HCT116 (cell line): ENCODE results near the gene PRKN.

Experiments
- EZH2 ChIP-seq: fragments of 200-600 bp; sonication (generic); IDR thresholded peaks from 2 replicates; pipeline ENCODE4 v1.6.1; 2017; ENCODE audit warnings: antibody characterized with exemption, mixed run types
- EZH2phosphoT487 ChIP-seq: fragments of 200-600 bp; IDR thresholded peaks from 2 replicates; pipeline ENCODE4 v1.6.1; 2018; ENCODE audit warnings: antibody characterized with exemption, borderline replicate concordance
- JUND ChIP-seq: IDR thresholded peaks from 2 replicates; pipeline ENCODE4 v1.6.1; 2012
- POLR2A ChIP-seq: IDR thresholded peaks from 2 replicates; pipeline ENCODE4 v1.7.0; 2011; ENCODE audit warnings: borderline replicate concordance; ENCODE audit not compliant: insufficient read depth, insufficient read length; ENCODE audit errors: extremely low read depth
- POLR2AphosphoS5 ChIP-seq: IDR thresholded peaks from 2 replicates; pipeline ENCODE4 v1.6.1; 2011; ENCODE audit warnings: mild to moderate bottlenecking, low read depth, low read length, moderate library complexity
- RAD21 ChIP-seq: IDR thresholded peaks from 2 replicates; pipeline ENCODE4 v1.6.1; 2012; ENCODE audit warnings: low read depth, mild to moderate bottlenecking
- YY1 ChIP-seq: IDR thresholded peaks from 2 replicates; pipeline ENCODE4 v1.6.1; 2011; ENCODE audit warnings: low read length, low read depth, moderate library complexity, mild to moderate bottlenecking; ENCODE audit not compliant: insufficient replicate concordance; ENCODE audit errors: extremely low read depth
- TF ChIP-seq, protein P1 (sequence below), 3 experiments: fragments of 200-600 bp in 1 of 3; sonication (generic) in 1 of 3; IDR thresholded peaks in 2 of 3; conservative IDR thresholded peaks in 1 of 3; 2 replicates each; pipeline ENCODE4 v1.5.1; 2012 to 2017; ENCODE audit warnings: low read depth in 2 of 3, low read length in 2 of 3, antibody characterized with exemption in 1 of 3, borderline replicate concordance in 1 of 3, control low read depth in 1 of 3, mild to moderate bottlenecking in 1 of 3, mixed read lengths in 1 of 3, mixed run types in 1 of 3, moderate library complexity in 1 of 3; ENCODE audit not compliant: insufficient read depth in 1 of 3
- TF ChIP-seq, protein P2 (sequence below): IDR thresholded peaks from 2 replicates; pipeline ENCODE4 v1.6.1; 2012
- TF ChIP-seq, protein P3 (sequence below): IDR thresholded peaks from 2 replicates; pipeline ENCODE4 v1.6.1; 2012; ENCODE audit warnings: low read depth

DNA sequence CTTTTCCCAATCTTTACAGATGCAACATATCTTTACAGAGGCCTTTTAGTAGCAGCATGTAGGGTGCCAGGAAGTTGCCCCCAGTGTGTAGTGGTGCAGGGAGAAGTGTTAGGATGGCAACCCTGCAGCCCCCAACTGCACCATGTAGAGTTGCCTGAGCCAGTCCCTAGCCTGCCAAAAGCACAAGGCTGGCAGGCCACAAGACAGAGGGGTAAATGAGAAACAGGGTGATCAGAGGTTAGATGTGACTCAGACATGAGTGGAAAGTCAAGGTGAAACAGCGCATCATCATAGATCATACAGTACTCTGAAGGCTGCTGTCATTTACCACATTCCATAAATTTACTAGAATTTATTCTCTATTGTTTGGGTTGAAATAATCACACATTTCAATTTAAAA is 467.5 kb downstream of the PRKN start:
- TF ChIP-seq, protein P1, sequence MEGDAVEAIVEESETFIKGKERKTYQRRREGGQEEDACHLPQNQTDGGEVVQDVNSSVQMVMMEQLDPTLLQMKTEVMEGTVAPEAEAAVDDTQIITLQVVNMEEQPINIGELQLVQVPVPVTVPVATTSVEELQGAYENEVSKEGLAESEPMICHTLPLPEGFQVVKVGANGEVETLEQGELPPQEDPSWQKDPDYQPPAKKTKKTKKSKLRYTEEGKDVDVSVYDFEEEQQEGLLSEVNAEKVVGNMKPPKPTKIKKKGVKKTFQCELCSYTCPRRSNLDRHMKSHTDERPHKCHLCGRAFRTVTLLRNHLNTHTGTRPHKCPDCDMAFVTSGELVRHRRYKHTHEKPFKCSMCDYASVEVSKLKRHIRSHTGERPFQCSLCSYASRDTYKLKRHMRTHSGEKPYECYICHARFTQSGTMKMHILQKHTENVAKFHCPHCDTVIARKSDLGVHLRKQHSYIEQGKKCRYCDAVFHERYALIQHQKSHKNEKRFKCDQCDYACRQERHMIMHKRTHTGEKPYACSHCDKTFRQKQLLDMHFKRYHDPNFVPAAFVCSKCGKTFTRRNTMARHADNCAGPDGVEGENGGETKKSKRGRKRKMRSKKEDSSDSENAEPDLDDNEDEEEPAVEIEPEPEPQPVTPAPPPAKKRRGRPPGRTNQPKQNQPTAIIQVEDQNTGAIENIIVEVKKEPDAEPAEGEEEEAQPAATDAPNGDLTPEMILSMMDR (IDR thresholded peaks at IDR 0.05 in 2 of 3, conservative IDR thresholded peaks at IDR 0.05 in 1 of 3; ENCODE audit: borderline replicate concordance in 1 of 3, insufficient read depth in 1 of 3, low read depth in 2 of 3, low read length in 2 of 3): no peak
- TF ChIP-seq EZH2 (no peak), RAD21 (no peak), JUND (no peak), POLR2A (no peak), YY1 (no peak), EZH2phosphoT487 (no peak), POLR2AphosphoS5 (no peak)
- TF ChIP-seq, protein P2, sequence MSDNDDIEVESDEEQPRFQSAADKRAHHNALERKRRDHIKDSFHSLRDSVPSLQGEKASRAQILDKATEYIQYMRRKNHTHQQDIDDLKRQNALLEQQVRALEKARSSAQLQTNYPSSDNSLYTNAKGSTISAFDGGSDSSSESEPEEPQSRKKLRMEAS: no peak
- TF ChIP-seq, protein P3, sequence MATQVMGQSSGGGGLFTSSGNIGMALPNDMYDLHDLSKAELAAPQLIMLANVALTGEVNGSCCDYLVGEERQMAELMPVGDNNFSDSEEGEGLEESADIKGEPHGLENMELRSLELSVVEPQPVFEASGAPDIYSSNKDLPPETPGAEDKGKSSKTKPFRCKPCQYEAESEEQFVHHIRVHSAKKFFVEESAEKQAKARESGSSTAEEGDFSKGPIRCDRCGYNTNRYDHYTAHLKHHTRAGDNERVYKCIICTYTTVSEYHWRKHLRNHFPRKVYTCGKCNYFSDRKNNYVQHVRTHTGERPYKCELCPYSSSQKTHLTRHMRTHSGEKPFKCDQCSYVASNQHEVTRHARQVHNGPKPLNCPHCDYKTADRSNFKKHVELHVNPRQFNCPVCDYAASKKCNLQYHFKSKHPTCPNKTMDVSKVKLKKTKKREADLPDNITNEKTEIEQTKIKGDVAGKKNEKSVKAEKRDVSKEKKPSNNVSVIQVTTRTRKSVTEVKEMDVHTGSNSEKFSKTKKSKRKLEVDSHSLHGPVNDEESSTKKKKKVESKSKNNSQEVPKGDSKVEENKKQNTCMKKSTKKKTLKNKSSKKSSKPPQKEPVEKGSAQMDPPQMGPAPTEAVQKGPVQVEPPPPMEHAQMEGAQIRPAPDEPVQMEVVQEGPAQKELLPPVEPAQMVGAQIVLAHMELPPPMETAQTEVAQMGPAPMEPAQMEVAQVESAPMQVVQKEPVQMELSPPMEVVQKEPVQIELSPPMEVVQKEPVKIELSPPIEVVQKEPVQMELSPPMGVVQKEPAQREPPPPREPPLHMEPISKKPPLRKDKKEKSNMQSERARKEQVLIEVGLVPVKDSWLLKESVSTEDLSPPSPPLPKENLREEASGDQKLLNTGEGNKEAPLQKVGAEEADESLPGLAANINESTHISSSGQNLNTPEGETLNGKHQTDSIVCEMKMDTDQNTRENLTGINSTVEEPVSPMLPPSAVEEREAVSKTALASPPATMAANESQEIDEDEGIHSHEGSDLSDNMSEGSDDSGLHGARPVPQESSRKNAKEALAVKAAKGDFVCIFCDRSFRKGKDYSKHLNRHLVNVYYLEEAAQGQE: no peak
